H1 (cell line): Measurements from ENCODE around the gene NRL.
"Not testable (repeated sequence)": the region's sequence is repeated elsewhere in the genome, so short reads cannot be mapped to it uniquely, and the experiment has no call there.

Source experiments
- CBX8 ChIP-seq: fragments of 300-800, 300-1000 bp; sonication (generic); IDR thresholded peaks from 2 replicates; pipeline ENCODE4 v1.7.1; 2016; ENCODE audit warnings: low read depth, low read length, borderline replicate concordance
- CTCF ChIP-seq, 3 experiments: IDR thresholded peaks; 1 replicate in 2 of 3; 2 replicates in 1 of 3; pipeline versions ENCODE4 v1.5.1 to v1.6.1; 2011; ENCODE audit warnings: low read length in 3 of 3, mild to moderate bottlenecking in 3 of 3, inconsistent platforms in 2 of 3, low read depth in 1 of 3, moderate library complexity in 1 of 3; ENCODE audit not compliant: insufficient read depth in 1 of 3; ENCODE audit errors: control extremely low read depth in 1 of 3
- EP300 ChIP-seq, 2 experiments: IDR thresholded peaks; 1 replicate in 1 of 2; 2 replicates in 1 of 2; pipeline ENCODE4 v1.6.1; 2011 to 2012; ENCODE audit warnings: low read depth in 2 of 2, low read length in 2 of 2, mild to moderate bottlenecking in 2 of 2, borderline replicate concordance in 1 of 2, inconsistent platforms in 1 of 2, moderate library complexity in 1 of 2
- HDAC6 ChIP-seq: IDR thresholded peaks from one replicate; pipeline ENCODE4 v1.7.1; 2012; ENCODE audit warnings: low read depth, mild to moderate bottlenecking, inconsistent platforms, low read length, moderate library complexity
- POLR2A ChIP-seq, 2 experiments: IDR thresholded peaks; 1 replicate in 1 of 2; 2 replicates in 1 of 2; pipeline ENCODE4 v1.6.1; 2011; ENCODE audit warnings: low read depth in 2 of 2, low read length in 2 of 2, mild to moderate bottlenecking in 2 of 2; ENCODE audit errors: control extremely low read depth in 1 of 2
- POLR2AphosphoS5 ChIP-seq: IDR thresholded peaks from 2 replicates; pipeline ENCODE4 v1.6.1; 2011; ENCODE audit warnings: low read depth, low read length
- RFX5 ChIP-seq: IDR thresholded peaks from 2 replicates; pipeline ENCODE4 v1.6.1; 2011; ENCODE audit warnings: low read depth, low read length, improper control_type of control experiment, borderline replicate concordance
- TF ChIP-seq, protein P1 (sequence below): IDR thresholded peaks from 2 replicates; pipeline ENCODE4 v1.6.1; 2012; ENCODE audit warnings: inconsistent platforms

- not testable (repeated sequence) for TF ChIP-seq POLR2AphosphoS5; EP300 (IDR thresholded peaks at IDR 0.05; ENCODE audit: borderline replicate concordance in 1 of 2, low read depth in 2 of 2, low read length in 2 of 2); CTCF (IDR thresholded peaks at IDR 0.05; ENCODE audit: control extremely low read depth in 1 of 3, insufficient read depth in 1 of 3, low read depth in 1 of 3, low read length in 3 of 3); POLR2A (IDR thresholded peaks at IDR 0.05; ENCODE audit: control extremely low read depth in 1 of 2, low read depth in 2 of 2, low read length in 2 of 2); HDAC6; CBX8; RFX5
- TF ChIP-seq, protein P1, sequence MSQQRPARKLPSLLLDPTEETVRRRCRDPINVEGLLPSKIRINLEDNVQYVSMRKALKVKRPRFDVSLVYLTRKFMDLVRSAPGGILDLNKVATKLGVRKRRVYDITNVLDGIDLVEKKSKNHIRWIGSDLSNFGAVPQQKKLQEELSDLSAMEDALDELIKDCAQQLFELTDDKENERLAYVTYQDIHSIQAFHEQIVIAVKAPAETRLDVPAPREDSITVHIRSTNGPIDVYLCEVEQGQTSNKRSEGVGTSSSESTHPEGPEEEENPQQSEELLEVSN: not testable (repeated sequence)
Observed at GRCh38 chr14:24049002-24049401, 65.7 kb downstream of the NRL start.
